Measurements from ENCODE around the gene ACTMAP.

The ACTMAP gene

GRCh38 chr19:40737102-40737644 lies 13.1 kb downstream of the ACTMAP start:
- H3K27ac ChIP-seq (ENCODE audit: low read length) = no peak overlapping the region
- no peaks in the 10 kb centered on the region for H3K9me3 ChIP-seq (replicated peaks; ENCODE audit: insufficient read depth, low read length)
- TF ChIP-seq EZH2 (optimal IDR thresholded peaks at IDR 0.05; ENCODE audit: low read depth, low read length) (no peak), EZH2phosphoT487 (IDR thresholded peaks at IDR 0.05; ENCODE audit: low read length) (no peak)
- TF ChIP-seq, protein P1, sequence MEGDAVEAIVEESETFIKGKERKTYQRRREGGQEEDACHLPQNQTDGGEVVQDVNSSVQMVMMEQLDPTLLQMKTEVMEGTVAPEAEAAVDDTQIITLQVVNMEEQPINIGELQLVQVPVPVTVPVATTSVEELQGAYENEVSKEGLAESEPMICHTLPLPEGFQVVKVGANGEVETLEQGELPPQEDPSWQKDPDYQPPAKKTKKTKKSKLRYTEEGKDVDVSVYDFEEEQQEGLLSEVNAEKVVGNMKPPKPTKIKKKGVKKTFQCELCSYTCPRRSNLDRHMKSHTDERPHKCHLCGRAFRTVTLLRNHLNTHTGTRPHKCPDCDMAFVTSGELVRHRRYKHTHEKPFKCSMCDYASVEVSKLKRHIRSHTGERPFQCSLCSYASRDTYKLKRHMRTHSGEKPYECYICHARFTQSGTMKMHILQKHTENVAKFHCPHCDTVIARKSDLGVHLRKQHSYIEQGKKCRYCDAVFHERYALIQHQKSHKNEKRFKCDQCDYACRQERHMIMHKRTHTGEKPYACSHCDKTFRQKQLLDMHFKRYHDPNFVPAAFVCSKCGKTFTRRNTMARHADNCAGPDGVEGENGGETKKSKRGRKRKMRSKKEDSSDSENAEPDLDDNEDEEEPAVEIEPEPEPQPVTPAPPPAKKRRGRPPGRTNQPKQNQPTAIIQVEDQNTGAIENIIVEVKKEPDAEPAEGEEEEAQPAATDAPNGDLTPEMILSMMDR (IDR thresholded peaks at IDR 0.05; ENCODE audit: low read length) = no peak
- no peaks in the 10 kb centered on the region for H3K27me3 ChIP-seq (replicated peaks; ENCODE audit: insufficient read depth, low read length)
- no peaks in the 10 kb centered on the region for H3K79me2 ChIP-seq (ENCODE audit: low read length)
- H3F3A ChIP-seq (ENCODE audit: insufficient read depth, low read length) = no peaks in the 10 kb centered on the region
- H3K4me2 ChIP-seq (ENCODE audit: low read depth, low read length) = no peak overlapping the region
- H3K4me3 ChIP-seq (ENCODE audit: low read length) = no peak overlapping the region
- H4K20me1 ChIP-seq (ENCODE audit: insufficient read depth, low read length) = no peaks in the 10 kb centered on the region
- no peak overlapping the region for H3K9ac ChIP-seq (ENCODE audit: low read length)
- no peak overlapping the region for H2AFZ ChIP-seq (ENCODE audit: low read length)
- H3K4me1 ChIP-seq (ENCODE audit: low read length) = no peaks in the 10 kb centered on the region
- H3K9me2 ChIP-seq (replicated peaks; ENCODE audit: insufficient read depth, low read length) = no peaks in the 10 kb centered on the region
- no peaks in the 10 kb centered on the region for H3K36me3 ChIP-seq (replicated peaks; ENCODE audit: insufficient read depth, low read length)
- no peak for DNase-seq

DNA sequence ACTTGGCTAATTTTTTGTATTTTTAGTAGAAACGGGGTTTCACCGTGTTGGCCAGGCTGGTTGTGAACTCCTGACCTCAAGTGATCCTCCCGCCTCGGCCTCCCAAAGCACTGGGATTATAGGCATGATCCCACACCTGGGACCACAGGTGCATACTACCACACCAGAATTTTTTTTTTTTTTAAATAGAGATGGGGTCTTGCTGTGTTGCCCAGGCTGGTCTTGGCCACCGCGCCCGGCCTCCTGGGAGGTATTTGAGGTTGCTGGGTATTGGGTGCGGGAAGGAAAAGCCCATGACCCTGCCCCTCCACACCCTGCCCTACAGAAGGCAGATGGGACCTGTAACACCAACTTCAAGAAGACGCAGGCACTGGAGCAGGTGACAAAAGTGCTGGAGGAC lies 13.6 kb downstream of the ACTMAP start:
- Histone ChIP-seq H3K9me3 (replicated peaks; ENCODE audit: insufficient read depth, low read length) (no peaks in the 10 kb centered on the region), H4K20me1 (ENCODE audit: insufficient read depth, low read length) (no peaks in the 10 kb centered on the region), H3K4me2 (ENCODE audit: low read depth, low read length) (no peak overlapping the region), H3K4me3 (ENCODE audit: low read length) (no peak overlapping the region), H3K4me1 (ENCODE audit: low read length) (no peaks in the 10 kb centered on the region), H3K27ac (ENCODE audit: low read length) (no peak overlapping the region), H3K9me2 (replicated peaks; ENCODE audit: insufficient read depth, low read length) (no peaks in the 10 kb centered on the region), H3K36me3 (replicated peaks; ENCODE audit: insufficient read depth, low read length) (no peaks in the 10 kb centered on the region), H3K79me2 (ENCODE audit: low read length) (no peaks in the 10 kb centered on the region), H2AFZ (ENCODE audit: low read length) (no peak overlapping the region), H3K9ac (ENCODE audit: low read length) (no peak overlapping the region), H3F3A (ENCODE audit: insufficient read depth, low read length) (no peaks in the 10 kb centered on the region), H3K27me3 (replicated peaks; ENCODE audit: insufficient read depth, low read length) (no peaks in the 10 kb centered on the region)
- no peak for DNase-seq
- TF ChIP-seq, protein P1 (IDR thresholded peaks at IDR 0.05; ENCODE audit: low read length) = no peak
- no peak for TF ChIP-seq EZH2 (optimal IDR thresholded peaks at IDR 0.05; ENCODE audit: low read depth, low read length)
- no peak for TF ChIP-seq EZH2phosphoT487 (IDR thresholded peaks at IDR 0.05; ENCODE audit: low read length)

GRCh38 chr19:40735013-40735771 lies 15.1 kb downstream of the ACTMAP start:
- no peaks in the 10 kb centered on the region for H3K27me3 ChIP-seq (replicated peaks; ENCODE audit: insufficient read depth, low read length)
- H3K9me3 ChIP-seq (replicated peaks; ENCODE audit: insufficient read depth, low read length) = no peaks in the 10 kb centered on the region
- H3K27ac ChIP-seq (ENCODE audit: low read length) = no peak overlapping the region
- H3K4me2 ChIP-seq (ENCODE audit: low read depth, low read length) = no peak overlapping the region
- no peak overlapping the region for H3K9ac ChIP-seq (ENCODE audit: low read length)
- no peaks in the 10 kb centered on the region for H3K36me3 ChIP-seq (replicated peaks; ENCODE audit: insufficient read depth, low read length)
- H3K4me1 ChIP-seq (ENCODE audit: low read length) = no peaks in the 10 kb centered on the region
- no peak for TF ChIP-seq EZH2 (optimal IDR thresholded peaks at IDR 0.05; ENCODE audit: low read depth, low read length)
- TF ChIP-seq EZH2phosphoT487 (IDR thresholded peaks at IDR 0.05; ENCODE audit: low read length) = no peak
- TF ChIP-seq, protein P1 (IDR thresholded peaks at IDR 0.05; ENCODE audit: low read length) = no peak
- no peak for DNase-seq
- no peaks in the 10 kb centered on the region for H3K9me2 ChIP-seq (replicated peaks; ENCODE audit: insufficient read depth, low read length)
- no peaks in the 10 kb centered on the region for H4K20me1 ChIP-seq (ENCODE audit: insufficient read depth, low read length)
- no peak overlapping the region for H2AFZ ChIP-seq (ENCODE audit: low read length)
- no peaks in the 10 kb centered on the region for H3K79me2 ChIP-seq (ENCODE audit: low read length)
- H3F3A ChIP-seq (ENCODE audit: insufficient read depth, low read length) = no peaks in the 10 kb centered on the region
- no peak overlapping the region for H3K4me3 ChIP-seq (ENCODE audit: low read length)
